ENCODE results near the gene IGF2R.

DNA sequence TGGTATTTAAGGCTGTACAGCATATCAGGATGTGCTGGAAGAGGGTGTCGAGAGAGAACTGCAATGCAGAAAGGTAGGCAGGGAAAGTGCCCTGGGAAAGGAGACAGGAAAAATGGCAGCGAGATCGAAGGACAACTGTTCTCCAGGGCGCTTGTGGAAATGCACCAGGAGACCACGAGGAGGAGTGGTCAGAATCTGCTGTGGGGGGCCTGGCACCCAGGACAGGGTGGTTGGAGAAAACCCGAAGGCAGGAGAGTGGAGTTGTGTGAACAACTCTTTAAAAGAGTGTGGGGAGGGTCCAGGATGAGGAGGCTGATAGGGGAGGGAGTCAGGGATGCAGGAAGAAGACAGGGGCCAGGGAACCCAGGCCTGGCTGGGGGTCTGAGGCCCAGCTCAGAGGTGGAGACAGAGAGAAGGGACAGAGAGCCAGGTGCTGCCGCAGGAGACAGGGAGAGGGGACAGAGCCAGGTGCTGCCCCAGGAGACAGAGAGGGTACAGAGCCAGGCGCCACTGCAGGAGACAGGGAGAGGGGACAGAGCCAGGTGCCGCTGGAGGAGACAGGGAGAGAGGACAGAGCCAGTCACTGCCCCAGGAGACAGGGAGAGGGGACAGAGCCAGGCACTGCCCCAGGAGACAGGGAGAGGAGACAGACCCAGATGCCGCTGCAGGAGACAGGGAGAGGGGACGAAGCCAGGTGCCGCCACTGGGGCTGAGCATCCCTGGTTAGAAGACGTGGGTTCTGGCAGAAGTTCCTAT is 162.0 kb downstream of the IGF2R start:
- TF ChIP-seq, protein P1, sequence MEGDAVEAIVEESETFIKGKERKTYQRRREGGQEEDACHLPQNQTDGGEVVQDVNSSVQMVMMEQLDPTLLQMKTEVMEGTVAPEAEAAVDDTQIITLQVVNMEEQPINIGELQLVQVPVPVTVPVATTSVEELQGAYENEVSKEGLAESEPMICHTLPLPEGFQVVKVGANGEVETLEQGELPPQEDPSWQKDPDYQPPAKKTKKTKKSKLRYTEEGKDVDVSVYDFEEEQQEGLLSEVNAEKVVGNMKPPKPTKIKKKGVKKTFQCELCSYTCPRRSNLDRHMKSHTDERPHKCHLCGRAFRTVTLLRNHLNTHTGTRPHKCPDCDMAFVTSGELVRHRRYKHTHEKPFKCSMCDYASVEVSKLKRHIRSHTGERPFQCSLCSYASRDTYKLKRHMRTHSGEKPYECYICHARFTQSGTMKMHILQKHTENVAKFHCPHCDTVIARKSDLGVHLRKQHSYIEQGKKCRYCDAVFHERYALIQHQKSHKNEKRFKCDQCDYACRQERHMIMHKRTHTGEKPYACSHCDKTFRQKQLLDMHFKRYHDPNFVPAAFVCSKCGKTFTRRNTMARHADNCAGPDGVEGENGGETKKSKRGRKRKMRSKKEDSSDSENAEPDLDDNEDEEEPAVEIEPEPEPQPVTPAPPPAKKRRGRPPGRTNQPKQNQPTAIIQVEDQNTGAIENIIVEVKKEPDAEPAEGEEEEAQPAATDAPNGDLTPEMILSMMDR (IDR thresholded peaks at IDR 0.05; ENCODE audit: low read depth, low read length): no peak
- no peak for TF ChIP-seq POLR2A (IDR thresholded peaks at IDR 0.05; ENCODE audit: extremely low read depth, insufficient read length)
- TF ChIP-seq, protein P2, sequence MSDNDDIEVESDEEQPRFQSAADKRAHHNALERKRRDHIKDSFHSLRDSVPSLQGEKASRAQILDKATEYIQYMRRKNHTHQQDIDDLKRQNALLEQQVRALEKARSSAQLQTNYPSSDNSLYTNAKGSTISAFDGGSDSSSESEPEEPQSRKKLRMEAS (IDR thresholded peaks at IDR 0.05; ENCODE audit: low read depth, low read length): no peak
